Activated naive CD8-positive, alpha-beta T cell treated with anti-CD3 and anti-CD28 coated beads for 36 hours (primary cell): ENCODE data around the gene RNF5. TPM values are rescaled to one million over a fixed set of nuclear protein-coding genes. Genes with fewer than 3 reads are reported as not detected.

Source experiments
- DNase-seq: peaks from one replicate; pipeline ENCODE4 v3.0.0; 2021
- H3K27ac Mint-ChIP-seq: one replicate; pipeline ENCODE4 v1.8.0; 2022; ENCODE audit warnings: mild to moderate bottlenecking, moderate library complexity, mixed read lengths
- H3K27me3 Mint-ChIP-seq: one replicate; pipeline ENCODE4 v1.8.0; 2022; ENCODE audit warnings: mild to moderate bottlenecking, mixed read lengths
- H3K36me3 Mint-ChIP-seq: one replicate; pipeline ENCODE4 v1.8.0; 2021; ENCODE audit warnings: mild to moderate bottlenecking, mixed read lengths
- H3K4me1 Mint-ChIP-seq: one replicate; pipeline ENCODE4 v1.8.0; 2021; ENCODE audit warnings: mixed read lengths
- H3K4me3 Mint-ChIP-seq: one replicate; pipeline ENCODE4 v1.8.0; 2022; ENCODE audit warnings: mild to moderate bottlenecking, moderate library complexity, mixed read lengths
- H3K9me3 Mint-ChIP-seq: one replicate; pipeline ENCODE4 v1.8.0; 2022; ENCODE audit warnings: mixed read lengths
- total RNA-seq, 2 experiments: library from RNA; stranded (reverse); gene quantifications; one replicate each; pipeline ENCODE4 v1.2.3, GENCODE V29; 2021

Gene RNF5
- total RNA-seq, 2 experiments from 2014 or later = 58.3 to 58.6 TPM

DNA sequence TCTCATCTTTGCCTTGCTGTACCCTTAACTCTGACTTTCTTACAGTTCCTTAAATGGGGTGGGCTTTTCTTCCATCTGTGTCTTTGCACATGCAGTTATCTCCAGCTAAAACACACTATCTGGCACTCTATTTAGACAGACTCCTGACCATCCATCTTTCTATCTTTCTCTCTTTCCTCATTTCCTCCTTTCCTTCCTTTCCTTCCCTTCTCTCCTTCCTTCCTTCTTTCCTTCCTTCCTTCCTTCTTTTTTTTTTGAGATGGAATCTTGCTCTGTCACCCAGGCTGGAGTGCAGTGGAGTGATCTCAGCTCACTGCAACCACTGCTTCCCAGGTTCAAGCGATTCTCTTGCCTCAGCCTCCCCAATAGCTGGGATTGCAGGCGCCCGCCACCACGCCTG lies 37.4 kb downstream of the RNF5 start:
- no peaks in the 10 kb centered on the region for H3K9me3 Mint-ChIP-seq
- H3K4me1 Mint-ChIP-seq = no peaks in the 10 kb centered on the region
- H3K27ac Mint-ChIP-seq = no peak overlapping the region
- no peaks in the 10 kb centered on the region for H3K27me3 Mint-ChIP-seq
- H3K4me3 Mint-ChIP-seq = no peak overlapping the region
- no peak for DNase-seq
- no peaks in the 10 kb centered on the region for H3K36me3 Mint-ChIP-seq

DNA sequence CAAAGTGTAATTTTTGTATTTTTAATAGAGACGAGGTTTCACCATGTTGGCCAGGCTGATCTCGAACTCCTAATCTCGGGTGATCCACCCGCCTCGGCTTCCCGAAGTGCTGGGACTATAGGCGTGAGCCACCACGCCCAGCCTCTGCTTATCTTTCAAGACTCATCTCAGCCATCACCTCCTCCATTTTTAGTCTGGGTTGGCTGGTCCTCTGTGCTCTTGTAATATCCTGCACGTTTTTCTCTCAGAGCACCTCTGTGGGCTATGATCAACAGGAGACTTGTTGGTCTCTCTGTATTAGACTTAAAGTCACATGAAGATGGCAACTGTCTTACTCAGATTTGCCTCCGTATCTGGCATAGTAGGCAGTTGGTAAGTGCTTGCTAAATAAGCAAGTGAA lies 38.1 kb downstream of the RNF5 start:
- H3K4me3 Mint-ChIP-seq = no peak overlapping the region
- no peak overlapping the region for H3K27ac Mint-ChIP-seq
- H3K36me3 Mint-ChIP-seq = no peaks in the 10 kb centered on the region
- H3K9me3 Mint-ChIP-seq = no peaks in the 10 kb centered on the region
- no peaks in the 10 kb centered on the region for H3K27me3 Mint-ChIP-seq
- H3K4me1 Mint-ChIP-seq = no peaks in the 10 kb centered on the region
- no peak for DNase-seq

DNA sequence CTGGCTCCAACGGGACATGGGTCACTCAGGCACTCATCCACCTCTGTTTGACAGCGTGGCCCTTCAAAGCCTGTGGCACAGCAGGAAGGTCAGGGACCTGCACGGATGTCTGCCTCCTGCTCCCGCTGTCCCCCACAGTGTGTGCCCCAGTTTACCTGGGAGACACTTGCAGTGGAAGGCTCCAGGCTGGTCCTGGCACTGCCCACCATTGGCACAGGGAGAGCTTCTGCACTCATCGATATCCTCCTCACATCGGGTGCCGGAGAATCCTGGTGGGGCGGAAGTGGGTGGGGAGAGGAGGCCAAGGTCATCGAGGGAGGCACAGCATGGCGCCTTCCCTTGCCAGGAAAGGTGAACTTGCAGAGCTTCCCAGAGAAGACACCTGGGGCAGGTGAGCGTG lies 38.8 kb downstream of the RNF5 start:
- no peaks in the 10 kb centered on the region for H3K36me3 Mint-ChIP-seq
- no peak overlapping the region for H3K27ac Mint-ChIP-seq
- H3K4me1 Mint-ChIP-seq = no peaks in the 10 kb centered on the region
- DNase-seq = no peak
- no peaks in the 10 kb centered on the region for H3K27me3 Mint-ChIP-seq
- H3K4me3 Mint-ChIP-seq = no peak overlapping the region
- H3K9me3 Mint-ChIP-seq = no peaks in the 10 kb centered on the region

DNA sequence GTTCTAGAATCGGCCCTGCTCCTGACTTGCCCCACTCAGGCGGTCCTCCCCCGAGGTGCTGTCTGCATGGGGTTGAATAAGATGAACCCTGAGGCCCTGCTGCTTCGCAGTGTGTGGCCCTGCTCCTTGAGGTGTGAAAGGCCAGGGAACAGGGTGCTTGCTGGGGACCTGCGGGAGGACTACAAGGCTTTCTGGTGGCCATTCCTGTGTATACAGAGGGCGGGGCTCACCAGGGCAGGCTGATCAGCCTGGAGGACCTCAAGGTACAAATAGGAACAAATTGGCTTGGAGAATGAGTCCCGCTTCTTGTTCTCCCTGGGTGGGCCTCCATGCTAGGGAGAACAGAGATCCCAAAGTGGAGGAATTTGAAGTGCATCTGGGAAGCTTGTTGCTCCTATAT lies 40.0 kb downstream of the RNF5 start:
- DNase-seq = no peak
- Mint-ChIP-seq H3K27me3 (no peaks in the 10 kb centered on the region), H3K9me3 (no peaks in the 10 kb centered on the region), H3K4me3 (no peak overlapping the region), H3K36me3 (no peaks in the 10 kb centered on the region), H3K27ac (no peak overlapping the region), H3K4me1 (peaks cover 7% of the 10 kb centered on the region)

DNA sequence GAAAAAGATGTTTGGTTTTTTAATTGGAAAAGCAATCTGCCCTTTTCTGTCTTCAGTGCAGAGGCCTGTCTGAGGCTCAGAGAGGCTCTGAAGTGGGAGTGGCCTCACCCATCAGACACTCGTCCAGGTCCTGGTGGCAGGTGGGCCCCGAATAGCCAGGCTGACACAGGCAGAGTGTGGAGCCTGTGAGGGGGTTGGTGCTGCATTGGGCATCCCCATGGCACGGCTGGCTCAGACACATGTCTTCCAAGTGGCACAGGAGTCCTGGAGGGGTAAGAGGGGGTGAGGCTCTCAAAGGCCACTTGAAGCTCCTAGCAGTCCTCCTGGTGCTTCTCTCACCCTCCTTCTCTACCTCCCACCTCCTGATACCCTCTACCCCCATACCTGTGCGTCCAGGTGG lies 41.8 kb downstream of the RNF5 start:
- no peaks in the 10 kb centered on the region for H3K27me3 Mint-ChIP-seq
- no peaks in the 10 kb centered on the region for H3K9me3 Mint-ChIP-seq
- no peaks in the 10 kb centered on the region for H3K36me3 Mint-ChIP-seq
- DNase-seq = no peak
- no peak overlapping the region for H3K4me3 Mint-ChIP-seq
- H3K4me1 Mint-ChIP-seq = peaks cover 9% of the 10 kb centered on the region
- H3K27ac Mint-ChIP-seq = no peak overlapping the region

DNA sequence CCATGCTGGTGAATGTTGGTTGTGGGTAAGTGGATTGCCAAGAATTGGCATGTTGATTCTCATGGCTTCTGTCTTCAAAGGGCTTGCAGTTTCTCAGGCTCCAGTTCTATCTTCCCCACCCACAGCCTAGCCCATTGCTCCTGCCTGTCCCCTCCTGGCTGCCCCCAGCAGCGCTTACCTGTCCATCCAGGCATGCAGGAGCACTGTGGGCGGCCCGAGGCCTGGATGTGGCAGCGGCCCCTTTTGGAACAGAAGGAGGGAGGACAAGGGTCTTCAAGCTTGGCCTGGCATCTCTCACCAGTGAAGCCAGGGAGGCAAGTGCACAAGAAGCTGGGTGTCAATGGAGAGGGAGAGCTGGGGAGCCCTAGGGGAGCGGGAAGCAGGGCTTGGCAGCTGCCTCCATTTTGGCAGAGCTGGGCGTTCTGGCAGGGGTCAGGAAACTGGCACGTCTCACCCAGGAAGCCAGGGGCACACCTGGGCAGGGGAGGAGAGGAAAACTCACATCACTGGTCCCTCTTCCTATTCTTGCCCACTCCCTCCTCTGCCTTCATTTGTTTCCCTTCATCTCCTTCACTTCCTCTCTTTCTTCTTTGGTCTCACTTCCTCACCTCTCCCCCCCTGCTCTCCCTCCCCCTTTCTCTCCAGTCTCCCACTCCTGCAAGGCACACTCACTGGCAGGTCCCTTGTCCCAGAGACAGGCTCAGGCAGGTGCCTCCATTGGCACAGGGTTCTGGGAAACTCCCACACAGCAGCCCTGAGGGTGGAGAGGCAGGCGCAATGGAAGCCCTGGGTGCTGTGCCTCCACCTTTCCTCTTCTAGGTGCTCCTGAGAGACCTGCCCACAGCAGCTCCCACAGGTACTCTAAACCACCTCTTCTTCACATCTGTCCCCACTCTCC lies 44.4 kb downstream of the RNF5 start:
- H3K4me1 Mint-ChIP-seq = peaks cover 9% of the 10 kb centered on the region

DNA sequence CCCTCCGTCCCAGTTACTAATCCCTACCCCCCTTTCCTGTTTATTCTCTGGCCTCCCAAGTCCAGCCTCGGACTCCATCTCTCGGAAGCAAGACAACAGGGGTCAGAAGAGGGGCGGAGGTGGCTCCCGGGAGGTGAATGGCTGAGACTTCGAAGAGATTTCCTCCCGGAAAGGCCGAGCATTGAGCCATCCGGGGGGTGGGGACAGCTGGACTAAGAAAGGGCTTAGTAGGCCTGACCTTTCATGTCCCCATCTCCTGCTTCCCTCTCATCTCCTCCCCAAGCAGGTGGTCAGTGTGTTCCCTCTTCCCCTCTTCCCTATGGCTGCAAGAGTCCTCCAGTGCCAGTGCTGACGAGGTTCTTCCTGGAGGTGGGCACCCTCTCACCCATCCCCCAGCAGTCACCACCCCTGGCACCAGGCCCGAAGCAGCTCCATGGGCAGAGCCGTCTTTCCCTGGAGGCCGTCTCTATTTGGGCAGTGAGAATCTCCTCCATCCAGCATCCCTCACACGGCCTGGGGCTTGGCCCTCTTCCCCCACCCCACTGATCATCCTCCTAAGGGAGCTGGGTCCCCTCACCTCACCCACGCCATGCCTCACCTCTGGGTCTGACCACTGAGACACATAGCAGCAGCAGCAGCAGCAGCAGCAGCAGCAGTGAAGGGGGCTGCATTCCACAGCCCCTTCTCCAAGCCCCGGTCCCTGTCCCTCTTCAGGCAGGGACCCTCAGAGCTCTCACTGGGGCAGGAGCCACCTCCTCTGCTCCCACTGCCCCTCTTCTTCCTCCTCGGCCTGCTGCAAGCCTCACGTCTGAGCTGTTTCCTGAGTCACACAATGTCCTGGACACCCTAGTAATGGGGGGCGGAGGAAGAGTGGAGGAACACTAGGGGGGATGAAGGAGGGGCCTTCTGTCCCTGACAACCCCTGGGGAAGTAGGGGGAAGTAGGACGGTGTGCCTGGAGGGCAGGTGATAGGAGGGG lies 45.3 kb downstream of the RNF5 start, which contains the start of gene NOTCH4:
Gene NOTCH4 (minus strand): TSS at position 810 of the 978 bp plus-strand sequence. CDS start 139 bp downstream, at position 671.
- Mint-ChIP-seq H3K27me3 (no peaks in the 10 kb centered on the region), H3K9me3 (no peaks in the 10 kb centered on the region), H3K4me1 (peaks cover 9% of the 10 kb centered on the region), H3K36me3 (no peaks in the 10 kb centered on the region), H3K27ac (no peak within 1 kb of the TSS), H3K4me3 (no peak within 1 kb of the TSS)
- no peak for DNase-seq

More for the DNA sequence above, 44.4 kb downstream of the RNF5 start:
- DNase-seq = no peak
- Mint-ChIP-seq H3K27me3 (no peaks in the 10 kb centered on the region), H3K36me3 (no peaks in the 10 kb centered on the region), H3K4me3 (no peak overlapping the region), H3K27ac (no peak overlapping the region), H3K9me3 (no peaks in the 10 kb centered on the region)

DNA sequence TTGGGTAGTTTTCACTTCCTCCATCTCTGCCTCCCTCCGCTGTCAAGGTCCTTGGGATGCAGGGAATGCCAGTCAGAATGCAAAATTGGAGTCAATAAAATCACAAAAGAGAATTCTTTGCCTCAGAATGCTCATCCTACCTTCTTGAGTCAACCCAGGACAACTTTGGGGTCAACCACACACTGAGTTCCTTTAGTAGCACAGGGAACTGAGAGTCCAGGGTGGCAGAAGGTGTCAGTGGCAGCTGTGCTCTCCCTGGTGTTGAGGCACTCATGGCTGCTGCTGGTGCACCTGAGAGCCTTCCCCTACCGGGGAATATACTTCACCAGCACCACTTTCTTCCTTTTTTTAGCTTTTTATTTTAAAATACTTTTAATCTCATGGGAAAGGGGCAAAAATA lies 46.5 kb downstream of the RNF5 start:
- no peaks in the 10 kb centered on the region for H3K36me3 Mint-ChIP-seq
- no peaks in the 10 kb centered on the region for H3K9me3 Mint-ChIP-seq
- H3K27ac Mint-ChIP-seq = no peak overlapping the region
- no peak for DNase-seq
- H3K4me3 Mint-ChIP-seq = no peak overlapping the region
- H3K4me1 Mint-ChIP-seq = peaks cover 9% of the 10 kb centered on the region
- no peaks in the 10 kb centered on the region for H3K27me3 Mint-ChIP-seq

DNA sequence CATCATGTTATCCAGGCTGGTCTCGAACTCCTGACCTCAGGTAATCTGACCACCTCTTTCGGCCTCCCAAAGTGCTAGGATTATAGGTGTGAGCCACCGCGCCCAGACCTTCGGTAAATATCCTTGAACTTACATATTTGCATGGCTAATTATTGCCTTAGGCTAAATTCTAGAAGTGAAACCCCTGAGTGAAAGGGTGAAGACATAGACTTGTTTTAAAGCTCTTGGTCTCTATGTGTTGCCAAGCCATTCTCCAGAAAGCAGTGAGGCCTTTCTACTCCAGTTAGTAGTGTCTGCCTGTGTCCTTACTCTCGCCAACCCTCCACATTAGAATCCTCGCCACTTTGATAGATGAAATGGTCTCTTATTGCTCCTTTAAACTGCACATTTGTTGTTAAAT lies 48.2 kb downstream of the RNF5 start:
- no peaks in the 10 kb centered on the region for H3K9me3 Mint-ChIP-seq
- H3K27ac Mint-ChIP-seq = no peak overlapping the region
- H3K27me3 Mint-ChIP-seq = no peaks in the 10 kb centered on the region
- no peak for DNase-seq
- H3K4me1 Mint-ChIP-seq = peaks cover 9% of the 10 kb centered on the region
- H3K4me3 Mint-ChIP-seq = no peak overlapping the region
- H3K36me3 Mint-ChIP-seq = no peaks in the 10 kb centered on the region

Other genes starting within 250 kb of the RNF5 start
- gene CFB, start 232.3 kb upstream of the RNF5 start, total RNA-seq = under 1 TPM; 0.52 to 0.82 TPM
- gene NELFE, start 219.4 kb upstream of the RNF5 start, total RNA-seq = 10 to 100 TPM; 73.8 to 75.5 TPM
- 10 to 100 TPM; 84.6 to 90.9 TPM for gene SKIC2, start 219.2 kb upstream of the RNF5 start, total RNA-seq
- gene DXO, start 206.3 kb upstream of the RNF5 start, total RNA-seq = 10 to 100 TPM; 15.6 to 16.3 TPM
- gene C4A, start 196.3 kb upstream of the RNF5 start, total RNA-seq = 1 to 10 TPM; 2.2 to 3.2 TPM
- gene C4B, start 163.6 kb upstream of the RNF5 start, total RNA-seq = 1 to 10 TPM; 3.0 to 4.0 TPM
- gene CYP21A2, start 140.0 kb upstream of the RNF5 start, total RNA-seq = under 1 TPM in 1 of 2 experiments, not detected in 1; 0.12 TPM
- gene TNXB, start 69.1 kb upstream of the RNF5 start, total RNA-seq = 1 to 10 TPM in 1 of 2 experiments, under 1 TPM in 1; 0.43 to 1.2 TPM
- 10 to 100 TPM; 50.4 to 53.5 TPM for gene ATF6B, start 50.2 kb upstream of the RNF5 start, total RNA-seq
- gene FKBPL, start 48.1 kb upstream of the RNF5 start, total RNA-seq = 1 to 10 TPM; 5.8 to 6.8 TPM
- 1 to 10 TPM; 1.4 to 1.5 TPM for gene PRRT1, start 26.5 kb upstream of the RNF5 start, total RNA-seq
- gene PPT2, start 24.3 kb upstream of the RNF5 start, total RNA-seq = 10 to 100 TPM; 19.5 to 24.4 TPM
- 10 to 100 TPM; 12.8 to 14.0 TPM for gene EGFL8, start 13.8 kb upstream of the RNF5 start, total RNA-seq
- 10 to 100 TPM; 30.8 to 33.6 TPM for gene AGPAT1, start 2.3 kb upstream of the RNF5 start, total RNA-seq
- 10 to 100 TPM in 1 of 2 experiments, 1 to 10 TPM in 1; 9.6 to 11.5 TPM for gene AGER, start 5.8 kb downstream of the RNF5 start, total RNA-seq
- gene PBX2, start 11.8 kb downstream of the RNF5 start, total RNA-seq = 10 to 100 TPM; 56.4 to 56.9 TPM
- 10 to 100 TPM; 68.4 to 71.3 TPM for gene GPSM3, start 14.2 kb downstream of the RNF5 start, total RNA-seq
- gene NOTCH4, start 45.7 kb downstream of the RNF5 start, total RNA-seq = 1 to 10 TPM in 1 of 2 experiments, under 1 TPM in 1; 0.88 to 1.3 TPM
- not detected for gene TSBP1, start 193.5 kb downstream of the RNF5 start, total RNA-seq
- not detected for gene BTNL2, start 228.8 kb downstream of the RNF5 start, total RNA-seq